ENCODE data around the gene LVRN.

The LVRN gene

DNA sequence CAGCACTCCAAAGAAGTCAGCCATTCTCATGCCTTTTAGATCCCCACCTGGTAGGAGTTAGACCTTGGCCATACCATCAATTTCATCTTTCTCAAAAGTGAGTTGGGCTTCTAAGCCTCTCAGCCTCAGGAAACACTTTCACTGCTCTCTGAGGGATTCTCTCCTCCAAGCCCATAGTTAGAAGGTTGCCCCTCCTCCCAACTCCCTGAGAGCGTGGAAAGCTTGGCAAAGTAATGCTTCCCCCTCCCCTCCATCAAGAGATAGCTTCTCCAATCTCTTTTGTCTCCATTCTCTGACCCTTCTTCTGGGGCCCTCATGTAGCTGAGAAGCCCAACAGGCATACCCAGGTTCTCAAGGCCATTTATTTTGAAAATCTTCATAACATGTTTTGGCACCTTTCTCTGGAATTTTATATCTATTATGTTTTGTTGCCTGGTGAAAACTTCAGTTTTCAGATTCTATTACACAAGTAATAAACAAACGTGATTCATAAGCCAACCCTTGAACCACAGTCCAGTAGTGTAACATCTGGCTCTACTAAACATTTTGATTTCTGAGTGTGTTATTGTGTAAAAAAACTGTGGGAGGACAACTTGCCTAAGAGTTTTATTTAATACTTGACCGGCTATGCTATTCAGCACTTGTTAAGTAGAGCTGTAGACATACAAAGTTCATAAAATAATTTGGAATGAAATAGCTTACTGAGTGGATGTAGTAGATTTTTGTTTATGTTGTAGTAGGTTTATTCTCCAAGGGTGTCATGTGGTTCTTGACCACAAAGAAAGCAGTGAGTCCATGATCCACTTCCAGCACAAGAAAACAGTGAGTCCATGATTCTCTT is 17.1 kb downstream of the LVRN start:
- H3K27me3 Mint-ChIP-seq, result peaks cover 37% of the 10 kb centered on the region
- H3K4me3 Mint-ChIP-seq, result no peak overlapping the region
- no peak overlapping the region for H3K27ac Mint-ChIP-seq
- H3K9me3 Mint-ChIP-seq, result no peaks in the 10 kb centered on the region
- DNase-seq, result no peak
- H3K36me3 Mint-ChIP-seq (ENCODE audit: low read depth), result peaks cover 1% of the 10 kb centered on the region
- no peak for ATAC-seq
- no peaks in the 10 kb centered on the region for H3K4me1 Mint-ChIP-seq

DNA sequence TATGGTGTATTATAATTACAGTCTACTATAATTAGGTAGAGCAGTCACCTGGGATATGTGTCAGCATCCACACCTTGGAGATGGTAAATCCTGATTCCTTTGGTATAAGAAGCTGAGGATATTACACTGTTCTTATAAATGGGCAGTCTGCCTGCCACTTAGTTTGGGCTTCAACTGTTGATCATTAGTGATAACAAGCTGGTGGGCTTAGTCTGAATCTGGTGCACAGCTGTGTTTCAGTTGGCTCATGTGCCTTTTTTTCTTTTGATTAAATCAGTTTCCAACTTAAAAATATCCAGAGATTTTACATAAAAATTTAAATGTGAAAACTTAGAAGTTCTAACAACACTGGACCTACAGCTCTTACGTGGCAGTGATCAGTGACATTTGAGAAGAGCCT is 21.2 kb downstream of the LVRN start:
- Mint-ChIP-seq H3K9me3 (no peaks in the 10 kb centered on the region), H3K36me3 (ENCODE audit: low read depth) (no peaks in the 10 kb centered on the region), H3K4me1 (no peaks in the 10 kb centered on the region), H3K27ac (no peak overlapping the region), H3K4me3 (no peak overlapping the region), H3K27me3 (peaks cover 18% of the 10 kb centered on the region)
- ATAC-seq (no peak), DNase-seq (no peak)

DNA sequence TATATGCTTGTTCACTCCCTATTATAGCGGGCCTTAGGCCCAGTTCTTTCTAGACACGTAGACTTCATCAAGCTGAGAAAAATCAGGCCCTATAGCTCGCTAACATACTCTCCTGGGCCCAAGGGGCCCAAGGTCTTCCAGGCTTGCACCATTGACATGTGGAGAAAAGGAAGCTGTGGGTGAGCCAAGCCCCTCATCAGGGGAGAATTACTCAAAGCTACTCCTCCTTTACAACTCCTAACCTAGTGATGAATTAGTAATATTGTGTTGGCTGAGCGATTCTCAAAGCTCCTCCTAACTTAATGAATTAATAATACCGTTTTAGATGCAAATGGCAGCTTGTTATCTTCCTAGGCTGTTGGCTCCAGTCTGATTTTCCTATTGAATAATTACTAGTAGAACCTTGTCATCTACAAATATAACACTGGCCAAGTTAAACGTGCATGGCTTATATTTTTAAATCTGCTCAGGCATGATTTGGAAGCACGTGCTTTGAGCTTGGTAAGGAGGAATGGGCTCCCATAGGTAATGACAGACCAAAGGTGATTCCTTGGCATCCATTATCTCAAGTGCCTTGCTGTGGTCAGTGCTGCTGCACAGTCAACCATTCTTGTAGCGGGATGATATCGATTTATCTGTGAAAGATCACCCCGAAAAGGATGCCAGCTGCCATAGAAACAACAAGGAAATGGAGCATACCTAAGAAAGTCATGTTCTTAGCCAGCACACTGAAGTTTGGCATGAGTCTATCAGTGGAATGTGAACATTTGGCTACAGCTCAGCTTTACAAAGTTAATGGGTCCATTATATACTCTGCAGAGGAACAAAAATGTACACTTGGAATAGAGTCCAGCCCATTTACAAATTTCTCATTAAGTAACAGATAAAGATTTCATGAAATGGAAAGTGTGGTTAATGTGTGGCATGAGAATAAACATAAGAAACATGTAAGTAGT is 23.8 kb downstream of the LVRN start:
- Mint-ChIP-seq H3K36me3 (ENCODE audit: low read depth) (no peaks in the 10 kb centered on the region), H3K27me3 (peaks cover 8% of the 10 kb centered on the region), H3K4me1 (no peaks in the 10 kb centered on the region), H3K9me3 (no peaks in the 10 kb centered on the region), H3K4me3 (no peak overlapping the region), H3K27ac (no peak overlapping the region)
- ATAC-seq, result no peak
- no peak for DNase-seq

DNA sequence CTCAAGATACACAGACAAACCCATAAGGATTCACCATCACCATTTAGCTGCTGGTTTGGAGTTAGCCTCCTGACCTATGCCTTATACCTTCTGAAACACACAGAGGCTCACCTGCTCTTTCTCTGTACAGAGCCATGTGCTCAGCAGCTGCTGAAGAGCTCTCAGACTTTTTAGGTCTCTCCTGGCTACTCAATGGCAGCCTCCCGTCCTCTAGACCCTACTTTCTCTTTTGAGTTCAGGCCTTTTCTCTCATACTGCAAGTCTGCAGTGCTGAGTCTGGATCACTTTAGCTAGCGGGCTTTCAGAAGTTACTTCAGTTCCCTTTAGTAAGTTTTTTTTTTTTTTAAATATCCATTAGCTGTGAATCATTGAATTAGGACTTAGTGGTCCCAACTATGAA is 25.7 kb downstream of the LVRN start:
- ATAC-seq (no peak), DNase-seq (no peak)
- Mint-ChIP-seq H3K4me3 (no peak overlapping the region), H3K9me3 (no peaks in the 10 kb centered on the region), H3K36me3 (ENCODE audit: low read depth) (no peaks in the 10 kb centered on the region), H3K27ac (no peak overlapping the region), H3K4me1 (no peaks in the 10 kb centered on the region), H3K27me3 (no peaks in the 10 kb centered on the region)

DNA sequence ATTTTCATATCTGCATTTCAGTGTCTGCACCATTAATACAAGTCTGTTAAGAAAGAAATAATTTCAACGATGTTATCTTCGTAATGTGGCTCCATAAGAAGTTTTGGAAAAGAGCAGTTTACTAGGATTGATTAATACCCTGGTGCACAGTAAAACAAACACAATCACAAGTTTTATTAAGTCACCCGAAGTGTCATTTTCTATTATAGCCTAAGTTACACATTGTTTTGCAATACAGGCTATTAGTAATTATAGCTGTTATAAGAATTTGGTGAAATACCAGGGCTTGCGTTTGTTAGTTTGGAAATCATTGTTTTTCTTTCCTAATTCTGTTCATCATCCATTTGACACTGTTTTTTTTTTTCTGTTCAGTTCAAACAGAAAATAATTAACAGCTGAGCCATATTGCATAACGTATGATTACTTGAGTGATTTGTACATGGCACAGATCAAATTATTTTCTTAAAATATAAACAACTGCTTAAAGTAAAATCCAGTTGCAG is 30.6 kb downstream of the LVRN start:
- DNase-seq, result no peak
- H3K27me3 Mint-ChIP-seq, result peaks cover 5% of the 10 kb centered on the region
- no peaks in the 10 kb centered on the region for H3K9me3 Mint-ChIP-seq
- no peak overlapping the region for H3K27ac Mint-ChIP-seq
- no peaks in the 10 kb centered on the region for H3K4me1 Mint-ChIP-seq
- no peak overlapping the region for H3K4me3 Mint-ChIP-seq
- ATAC-seq, result no peak
- no peaks in the 10 kb centered on the region for H3K36me3 Mint-ChIP-seq (ENCODE audit: low read depth)

DNA sequence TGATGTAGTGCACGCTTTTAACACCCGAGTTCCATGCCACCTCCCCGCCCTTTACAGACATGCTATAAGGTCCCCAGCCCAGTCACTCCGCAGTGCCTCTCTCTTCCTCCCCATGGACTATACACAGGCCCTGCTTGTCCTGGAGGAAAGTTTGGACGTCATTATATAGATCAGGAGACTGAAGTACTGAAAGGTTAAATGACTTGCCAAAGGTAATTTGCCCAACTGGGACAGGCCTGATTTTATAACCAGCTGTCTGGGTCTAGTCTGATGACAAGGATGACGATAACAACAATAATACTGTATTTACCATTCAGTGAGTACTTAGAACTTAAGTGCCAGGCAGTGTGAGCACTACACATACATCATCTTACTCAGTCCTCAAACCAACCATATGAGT is 33.1 kb downstream of the LVRN start:
- Mint-ChIP-seq H3K27me3 (peaks cover 5% of the 10 kb centered on the region), H3K27ac (no peak overlapping the region), H3K9me3 (no peaks in the 10 kb centered on the region), H3K4me3 (no peak overlapping the region), H3K36me3 (ENCODE audit: low read depth) (no peaks in the 10 kb centered on the region), H3K4me1 (no peaks in the 10 kb centered on the region)
- ATAC-seq (no peak), DNase-seq (no peak)

DNA sequence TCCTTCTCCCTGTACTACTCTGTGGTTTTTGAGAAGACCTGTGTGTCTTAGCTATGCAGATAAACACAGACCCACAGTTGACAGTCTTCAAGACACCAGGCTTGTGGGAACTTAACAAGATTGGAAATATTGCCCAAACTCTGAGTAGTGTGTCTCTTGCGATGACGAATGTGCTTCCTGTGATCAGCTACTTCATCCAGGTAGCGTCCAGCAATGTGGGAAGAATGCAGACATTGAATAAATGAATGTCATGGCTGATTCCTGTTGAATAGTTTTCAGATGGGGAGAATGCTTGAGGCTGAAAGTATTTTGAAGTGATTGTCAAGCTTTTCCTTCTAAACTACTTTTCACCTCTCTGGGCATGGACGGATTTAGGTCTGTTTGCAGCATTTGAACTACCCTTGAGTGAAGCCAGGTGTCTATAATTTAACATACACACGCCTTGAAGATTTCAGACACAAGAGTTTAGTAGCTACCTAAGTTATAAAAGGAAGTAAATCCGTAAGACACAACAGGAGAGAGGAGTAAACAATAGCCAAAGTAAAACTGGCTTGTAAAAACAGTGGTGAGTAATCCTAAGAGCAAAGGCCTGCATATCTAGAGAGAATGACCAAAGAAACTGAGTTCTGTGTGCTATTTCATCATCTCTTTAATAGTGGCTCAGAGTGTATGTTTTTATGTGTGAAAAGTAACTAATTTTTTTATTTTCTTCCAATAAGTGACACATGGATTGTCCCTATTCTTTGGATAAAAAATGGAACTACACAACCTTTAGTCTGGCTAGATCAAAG is 40.0 kb downstream of the LVRN start:
- no peaks in the 10 kb centered on the region for H3K4me1 Mint-ChIP-seq
- H3K9me3 Mint-ChIP-seq, result no peaks in the 10 kb centered on the region
- no peak overlapping the region for H3K4me3 Mint-ChIP-seq
- H3K27me3 Mint-ChIP-seq, result peaks cover 3% of the 10 kb centered on the region
- no peaks in the 10 kb centered on the region for H3K36me3 Mint-ChIP-seq (ENCODE audit: low read depth)
- no peak for DNase-seq
- ATAC-seq, result no peak
- no peak overlapping the region for H3K27ac Mint-ChIP-seq

DNA sequence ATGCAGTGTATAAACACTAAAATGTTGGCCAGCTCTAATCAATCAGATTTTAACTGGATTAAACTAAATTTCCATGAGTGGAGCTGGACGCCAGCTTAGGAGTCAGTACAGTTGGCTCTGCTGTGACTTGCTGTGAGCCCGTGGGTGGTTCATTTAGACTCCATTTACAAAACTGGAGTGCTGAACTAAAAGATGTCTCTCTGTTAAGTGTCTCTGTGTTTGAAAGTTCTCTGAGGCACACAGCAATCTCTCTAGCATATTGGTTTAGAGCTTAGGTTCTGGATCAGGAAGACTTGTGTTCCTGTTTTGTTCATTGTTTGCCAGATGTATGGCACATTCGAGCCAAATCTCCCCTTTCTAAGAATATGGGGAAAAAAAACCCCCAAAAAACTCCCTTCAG is 42.0 kb downstream of the LVRN start:
- ATAC-seq, result no peak
- Mint-ChIP-seq H3K27me3 (peaks cover 3% of the 10 kb centered on the region), H3K27ac (no peak overlapping the region), H3K4me3 (no peak overlapping the region), H3K36me3 (ENCODE audit: low read depth) (no peaks in the 10 kb centered on the region), H3K4me1 (no peaks in the 10 kb centered on the region), H3K9me3 (no peaks in the 10 kb centered on the region)
- DNase-seq, result no peak

DNA sequence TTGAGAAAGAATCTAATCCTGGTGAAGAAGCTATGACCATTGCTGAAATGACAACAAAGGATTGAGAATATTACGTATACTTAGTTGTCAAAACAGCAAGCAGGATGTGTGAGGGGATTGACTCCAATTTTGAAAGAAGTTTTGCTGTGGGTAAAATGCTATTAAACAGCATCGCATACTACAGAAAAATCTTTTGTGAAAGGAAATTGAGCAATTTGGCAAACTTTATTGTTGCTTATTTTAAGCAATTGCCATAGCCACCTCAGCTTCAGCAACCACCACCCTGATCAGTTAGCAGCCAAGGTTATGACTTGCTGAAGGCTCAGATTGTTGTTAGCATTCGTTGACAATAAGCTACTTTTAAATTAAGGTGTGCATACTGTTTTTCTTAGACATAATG is 47.5 kb downstream of the LVRN start:
- ATAC-seq (no peak), DNase-seq (no peak)
- Mint-ChIP-seq H3K9me3 (no peaks in the 10 kb centered on the region), H3K4me1 (no peaks in the 10 kb centered on the region), H3K36me3 (ENCODE audit: low read depth) (no peaks in the 10 kb centered on the region), H3K27me3 (peaks cover 3% of the 10 kb centered on the region), H3K4me3 (no peak overlapping the region), H3K27ac (no peak overlapping the region)

DNA sequence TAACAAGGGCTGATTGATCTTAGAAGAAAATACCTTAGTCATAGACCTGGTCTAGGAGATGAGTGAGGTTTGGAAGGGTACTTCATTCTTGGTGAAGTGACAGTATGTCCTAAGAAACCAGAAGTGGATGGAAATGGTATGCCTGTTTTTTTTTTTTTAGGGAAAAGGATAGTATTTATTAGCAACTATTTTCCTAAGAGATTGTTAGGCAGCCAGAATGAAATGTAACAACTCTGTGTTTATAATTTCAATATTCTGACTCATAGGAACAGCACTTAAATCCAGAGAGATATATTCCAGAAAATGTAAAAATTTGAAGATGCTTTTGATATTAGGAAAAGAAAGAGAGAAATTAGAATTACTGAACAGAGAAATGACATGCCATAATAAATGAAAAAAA is 48.8 kb downstream of the LVRN start:
- H3K36me3 Mint-ChIP-seq (ENCODE audit: low read depth), result no peaks in the 10 kb centered on the region
- peaks cover 3% of the 10 kb centered on the region for H3K27me3 Mint-ChIP-seq
- no peak overlapping the region for H3K27ac Mint-ChIP-seq
- no peak for ATAC-seq
- H3K4me3 Mint-ChIP-seq, result no peak overlapping the region
- H3K9me3 Mint-ChIP-seq, result no peaks in the 10 kb centered on the region
- no peak for DNase-seq
- no peaks in the 10 kb centered on the region for H3K4me1 Mint-ChIP-seq

DNA sequence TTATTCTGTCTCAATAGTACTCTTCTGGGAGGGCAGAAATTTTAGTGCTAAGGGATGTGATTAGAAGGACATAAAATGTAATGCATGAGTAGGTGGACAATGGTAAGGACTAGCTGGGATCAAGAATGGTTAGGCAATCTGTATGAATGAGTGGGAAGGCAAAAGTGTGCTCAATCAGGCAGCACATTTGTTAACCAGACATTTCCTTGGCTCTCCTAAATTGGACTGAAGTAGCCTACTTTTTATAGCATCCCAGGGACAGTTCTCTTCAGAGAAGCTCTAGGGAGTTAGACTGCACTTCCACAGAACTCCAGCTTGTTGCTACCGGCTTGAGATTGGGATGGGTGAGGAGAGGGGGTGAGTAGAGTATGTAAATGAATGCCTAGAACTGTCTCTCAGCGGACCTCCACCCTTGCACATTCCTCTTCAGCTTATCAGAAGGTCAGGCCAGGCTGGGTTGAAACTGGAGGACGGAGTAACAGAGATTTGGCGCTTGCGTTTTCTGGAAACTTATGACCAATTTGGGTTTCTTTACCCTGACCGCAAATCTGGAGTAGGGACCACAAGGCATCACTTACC is 51.0 kb downstream of the LVRN start:
- Mint-ChIP-seq H3K4me1 (no peaks in the 10 kb centered on the region), H3K27me3 (peaks cover 3% of the 10 kb centered on the region), H3K36me3 (ENCODE audit: low read depth) (no peaks in the 10 kb centered on the region), H3K9me3 (no peaks in the 10 kb centered on the region), H3K4me3 (no peak overlapping the region), H3K27ac (no peak overlapping the region)
- DNase-seq (no peak), ATAC-seq (no peak)

DNA sequence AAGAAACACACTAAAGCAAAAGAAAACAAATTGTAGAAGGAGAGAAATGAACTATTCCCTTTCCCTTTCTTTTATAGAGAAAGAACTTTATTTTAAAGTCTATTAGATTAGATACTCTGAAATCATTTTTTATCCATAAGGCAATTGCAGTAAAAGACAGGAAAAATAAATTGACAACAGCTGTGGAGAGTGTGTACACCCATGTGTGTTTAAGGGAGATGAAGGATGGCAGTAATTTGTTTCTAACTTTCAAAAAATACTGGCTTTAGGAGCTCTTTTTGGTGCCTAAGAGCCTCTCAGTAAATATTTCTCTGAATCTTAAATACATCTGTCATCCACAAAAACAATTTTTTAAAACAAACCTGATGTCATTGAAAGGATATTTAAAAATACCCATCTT is 51.7 kb downstream of the LVRN start:
- Mint-ChIP-seq H3K4me1 (no peaks in the 10 kb centered on the region), H3K4me3 (no peak overlapping the region), H3K9me3 (no peaks in the 10 kb centered on the region), H3K27me3 (peaks cover 5% of the 10 kb centered on the region), H3K27ac (no peak overlapping the region), H3K36me3 (ENCODE audit: low read depth) (no peaks in the 10 kb centered on the region)
- ATAC-seq (no peak), DNase-seq (no peak)

DNA sequence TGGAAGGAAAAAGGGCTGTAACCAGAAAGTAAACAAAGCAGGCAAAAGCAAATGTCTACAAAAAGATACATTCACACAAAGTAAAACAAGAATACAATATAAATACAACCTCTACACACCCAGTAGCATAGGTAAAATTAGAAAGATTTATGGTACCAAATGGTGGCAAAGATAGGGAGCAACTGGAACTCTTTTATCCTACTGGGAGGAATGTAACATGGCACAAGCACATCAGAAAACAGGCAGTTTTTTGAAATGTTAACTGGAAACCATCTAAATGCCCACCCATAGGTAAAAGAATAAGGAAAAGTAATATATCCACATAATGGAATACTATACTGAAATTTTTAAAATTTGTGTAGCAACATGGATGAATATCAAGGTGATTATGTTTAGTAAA is 61.3 kb downstream of the LVRN start:
- no peak overlapping the region for H3K27ac Mint-ChIP-seq

DNA sequence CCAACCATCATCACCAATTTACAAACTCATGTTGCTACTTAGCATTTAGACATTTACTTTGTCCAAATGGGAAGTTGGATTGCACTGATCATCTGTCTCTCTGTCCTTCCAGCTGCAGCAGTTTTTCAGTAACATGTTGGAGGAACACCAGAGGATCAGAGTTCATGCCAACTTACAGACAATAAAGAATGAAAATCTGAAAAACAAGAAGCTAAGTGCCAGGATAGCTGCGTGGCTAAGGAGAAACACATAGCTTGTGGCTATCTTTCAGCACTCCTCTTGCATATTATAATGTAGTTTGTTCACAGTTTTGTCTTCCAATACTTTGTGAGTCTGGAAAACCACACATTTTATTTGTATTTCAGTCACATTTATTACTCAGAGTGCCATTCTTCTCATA is 63.6 kb downstream of the LVRN start:
- DNase-seq, result no peak
- no peak overlapping the region for H3K4me3 Mint-ChIP-seq
- no peak overlapping the region for H3K27ac Mint-ChIP-seq
- H3K36me3 Mint-ChIP-seq (ENCODE audit: low read depth), result no peaks in the 10 kb centered on the region
- H3K4me1 Mint-ChIP-seq, result no peaks in the 10 kb centered on the region
- H3K9me3 Mint-ChIP-seq, result no peaks in the 10 kb centered on the region
- no peak for ATAC-seq
- peaks cover 16% of the 10 kb centered on the region for H3K27me3 Mint-ChIP-seq

More for the DNA sequence above, 61.3 kb downstream of the LVRN start:
- Mint-ChIP-seq H3K36me3 (ENCODE audit: low read depth) (no peaks in the 10 kb centered on the region), H3K27me3 (peaks cover 15% of the 10 kb centered on the region), H3K4me1 (no peaks in the 10 kb centered on the region), H3K4me3 (no peak overlapping the region), H3K9me3 (no peaks in the 10 kb centered on the region)
- DNase-seq, result no peak
- ATAC-seq, result no peak
